ENCODE data around the gene YPEL1.

YPEL1 gene

GRCh38 chr22:21687685-21688259 is 47.8 kb downstream of the YPEL1 start:
- H3K4me3 ChIP-seq (ENCODE audit: low read depth, low read length): no peak overlapping the region
- TF ChIP-seq, protein P1, sequence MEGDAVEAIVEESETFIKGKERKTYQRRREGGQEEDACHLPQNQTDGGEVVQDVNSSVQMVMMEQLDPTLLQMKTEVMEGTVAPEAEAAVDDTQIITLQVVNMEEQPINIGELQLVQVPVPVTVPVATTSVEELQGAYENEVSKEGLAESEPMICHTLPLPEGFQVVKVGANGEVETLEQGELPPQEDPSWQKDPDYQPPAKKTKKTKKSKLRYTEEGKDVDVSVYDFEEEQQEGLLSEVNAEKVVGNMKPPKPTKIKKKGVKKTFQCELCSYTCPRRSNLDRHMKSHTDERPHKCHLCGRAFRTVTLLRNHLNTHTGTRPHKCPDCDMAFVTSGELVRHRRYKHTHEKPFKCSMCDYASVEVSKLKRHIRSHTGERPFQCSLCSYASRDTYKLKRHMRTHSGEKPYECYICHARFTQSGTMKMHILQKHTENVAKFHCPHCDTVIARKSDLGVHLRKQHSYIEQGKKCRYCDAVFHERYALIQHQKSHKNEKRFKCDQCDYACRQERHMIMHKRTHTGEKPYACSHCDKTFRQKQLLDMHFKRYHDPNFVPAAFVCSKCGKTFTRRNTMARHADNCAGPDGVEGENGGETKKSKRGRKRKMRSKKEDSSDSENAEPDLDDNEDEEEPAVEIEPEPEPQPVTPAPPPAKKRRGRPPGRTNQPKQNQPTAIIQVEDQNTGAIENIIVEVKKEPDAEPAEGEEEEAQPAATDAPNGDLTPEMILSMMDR (IDR thresholded peaks at IDR 0.05; ENCODE audit: low read depth, low read length, missing control alignments): no peak
- no peak for DNase-seq (ENCODE audit: low read depth)

DNA sequence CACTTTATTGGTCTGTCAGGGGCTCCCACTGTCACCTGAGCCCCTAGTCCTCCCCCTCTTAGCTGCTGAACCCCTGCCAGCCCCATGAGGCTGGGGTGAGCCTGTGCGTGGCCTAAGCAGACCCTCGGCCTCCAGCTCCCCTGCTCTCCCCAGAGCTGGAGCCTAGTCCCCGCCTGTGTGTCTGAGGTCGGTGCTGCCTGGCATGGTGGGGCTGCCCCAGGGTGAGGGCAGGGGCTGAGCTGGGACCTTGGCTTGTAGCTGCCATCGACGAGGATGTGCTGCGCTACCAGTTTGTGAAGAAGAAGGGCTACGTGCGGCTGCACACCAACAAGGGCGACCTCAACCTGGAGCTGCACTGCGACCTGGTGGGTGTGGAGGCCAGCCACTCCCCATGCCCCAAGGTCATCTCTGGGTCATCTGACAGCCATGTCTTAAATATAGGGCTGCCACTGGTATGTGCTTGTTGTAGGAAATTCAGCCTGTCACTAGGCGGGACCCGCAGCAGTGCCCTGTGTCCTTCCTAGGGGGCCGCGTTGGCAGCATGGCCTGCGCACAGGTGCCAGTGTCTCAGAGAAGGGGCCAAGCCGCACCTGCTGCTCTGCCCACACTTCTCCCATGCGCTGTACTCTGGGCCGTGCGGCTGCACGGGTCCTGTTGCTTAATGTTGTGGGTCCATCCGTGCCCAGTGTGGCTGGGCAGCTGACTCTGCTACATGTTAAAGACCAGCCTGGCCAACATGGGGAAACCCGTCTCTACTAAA is 48.8 kb downstream of the YPEL1 start:
- TF ChIP-seq, protein P1 (IDR thresholded peaks at IDR 0.05; ENCODE audit: low read depth, low read length, missing control alignments): no peak
- no peak for DNase-seq (ENCODE audit: low read depth)
- no peak overlapping the region for H3K4me3 ChIP-seq (ENCODE audit: low read depth, low read length)

GRCh38 chr22:21686193-21686608 is 49.4 kb downstream of the YPEL1 start:
- TF ChIP-seq, protein P1 (IDR thresholded peaks at IDR 0.05; ENCODE audit: low read depth, low read length, missing control alignments): no peak
- no peak overlapping the region for H3K4me3 ChIP-seq (ENCODE audit: low read depth, low read length)
- DNase-seq (ENCODE audit: low read depth): no peak

DNA sequence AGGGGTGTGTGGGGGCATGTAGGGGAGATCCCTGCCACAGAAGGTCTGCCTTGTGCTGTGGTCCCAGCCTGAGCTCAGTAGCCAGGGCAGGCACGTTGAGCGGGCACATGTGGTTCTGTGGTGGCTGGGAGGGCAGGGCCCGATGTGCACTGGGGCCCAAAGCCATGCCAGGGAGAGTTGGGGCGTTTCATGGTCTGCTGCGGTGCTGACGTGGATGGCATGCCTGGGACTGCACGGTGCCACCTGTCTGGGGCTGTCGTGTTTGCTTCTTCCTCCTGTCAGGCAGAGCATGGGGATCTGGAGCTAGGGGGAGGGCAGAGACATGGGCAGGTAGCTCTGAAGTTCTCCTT is 50.5 kb downstream of the YPEL1 start:
- DNase-seq (ENCODE audit: low read depth): no peak
- no peak overlapping the region for H3K4me3 ChIP-seq (ENCODE audit: low read depth, low read length)
- TF ChIP-seq, protein P1 (IDR thresholded peaks at IDR 0.05; ENCODE audit: low read depth, low read length, missing control alignments): no peak

DNA sequence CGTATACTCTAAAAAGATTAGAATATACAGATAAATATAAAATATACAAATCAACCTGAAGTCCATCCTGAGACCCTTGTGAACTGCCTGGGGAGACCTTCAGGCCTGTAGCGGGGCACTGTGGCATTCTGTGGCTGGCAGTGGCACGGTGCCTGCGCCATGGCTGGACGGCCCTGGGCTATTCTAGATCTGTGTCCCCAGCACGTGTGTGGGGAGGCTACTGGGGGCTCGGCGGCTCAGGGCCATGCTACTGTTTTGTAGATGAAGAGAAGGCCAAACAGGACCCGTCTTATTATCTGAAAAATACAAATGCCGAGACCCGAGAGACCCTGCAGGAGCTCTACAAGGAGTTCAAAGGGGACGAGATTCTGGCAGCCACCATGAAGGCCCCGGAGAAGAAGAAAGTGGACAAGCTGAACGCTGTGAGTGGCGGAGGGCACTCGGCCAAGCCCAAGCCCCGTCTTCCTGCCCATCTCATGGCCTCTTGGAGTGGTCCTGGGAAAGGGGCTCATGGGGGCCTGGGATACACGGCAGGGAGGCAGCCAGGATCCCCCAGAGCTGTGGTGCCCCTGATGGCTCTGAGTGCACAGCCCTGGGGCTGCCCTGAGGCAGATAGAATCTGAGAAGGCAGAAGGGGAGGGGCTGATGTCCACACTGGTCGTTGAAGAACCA is 51.0 kb downstream of the YPEL1 start:
- TF ChIP-seq, protein P1 (IDR thresholded peaks at IDR 0.05; ENCODE audit: low read depth, low read length, missing control alignments): no peak
- H3K4me3 ChIP-seq (ENCODE audit: low read depth, low read length): no peak overlapping the region

DNA sequence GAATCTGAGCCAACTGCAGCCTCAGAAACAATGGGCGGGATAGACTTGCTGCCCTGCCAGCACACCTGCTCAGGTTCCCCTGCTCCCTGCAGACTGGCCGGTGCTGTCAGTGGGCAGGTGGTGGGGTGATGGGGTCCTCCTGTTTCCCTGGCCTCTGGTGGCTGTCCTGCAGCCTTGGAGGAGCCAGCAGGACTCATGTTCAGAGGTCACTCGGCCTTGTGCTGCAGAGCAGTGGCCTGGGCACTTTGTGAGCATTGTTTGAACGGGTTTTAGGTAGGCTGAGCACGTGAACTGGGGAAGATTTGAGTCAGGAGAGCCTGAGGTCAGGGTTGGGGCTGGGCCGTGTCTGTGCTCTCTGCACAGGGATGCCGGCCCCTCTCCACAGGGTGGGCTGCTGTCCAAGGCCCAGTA is 52.2 kb downstream of the YPEL1 start:
- H3K4me3 ChIP-seq (ENCODE audit: low read depth, low read length): no peak overlapping the region
- no peak for DNase-seq (ENCODE audit: low read depth)
- TF ChIP-seq, protein P1 (IDR thresholded peaks at IDR 0.05; ENCODE audit: low read depth, low read length, missing control alignments): no peak

More for the DNA sequence above, 51.0 kb downstream of the YPEL1 start:
- no peak for DNase-seq (ENCODE audit: low read depth)
